ENCODE results near the gene ANO7.

DNA sequence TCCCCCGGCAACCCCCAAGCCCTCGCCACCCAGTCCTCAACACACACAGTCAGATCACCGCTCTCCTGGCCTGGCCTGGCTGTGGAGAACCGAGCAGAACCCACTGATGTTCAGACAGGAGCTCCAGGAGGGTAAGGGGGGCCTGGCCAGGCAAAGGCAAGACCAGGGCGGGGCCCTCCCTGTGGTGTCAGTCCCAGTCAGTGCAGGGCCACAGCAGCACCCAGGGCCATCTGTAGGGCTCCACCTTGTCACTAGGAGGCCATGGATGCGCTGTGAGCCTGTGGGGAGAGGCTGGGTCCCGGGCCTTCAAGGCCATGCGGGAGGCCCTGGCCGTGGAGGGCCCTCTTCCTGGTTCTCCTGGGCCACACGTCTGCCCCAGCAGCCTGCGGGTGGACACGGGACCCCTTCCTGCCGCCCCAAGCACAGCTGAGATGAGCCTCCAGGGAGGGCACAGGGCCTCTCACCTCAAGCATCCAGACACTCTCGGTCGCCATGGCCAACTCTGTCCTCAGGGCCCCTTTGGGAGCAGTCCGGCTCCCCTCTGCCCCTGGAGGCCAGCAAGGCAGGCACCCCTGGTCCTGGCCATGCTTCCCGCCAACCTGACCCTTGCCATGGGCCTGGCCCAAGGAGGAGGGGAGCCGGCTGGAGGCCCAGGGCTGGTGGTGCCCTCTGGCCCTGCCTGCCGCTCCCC is 2.0 kb downstream of the ANO7 start:
- TF ChIP-seq, protein P1, sequence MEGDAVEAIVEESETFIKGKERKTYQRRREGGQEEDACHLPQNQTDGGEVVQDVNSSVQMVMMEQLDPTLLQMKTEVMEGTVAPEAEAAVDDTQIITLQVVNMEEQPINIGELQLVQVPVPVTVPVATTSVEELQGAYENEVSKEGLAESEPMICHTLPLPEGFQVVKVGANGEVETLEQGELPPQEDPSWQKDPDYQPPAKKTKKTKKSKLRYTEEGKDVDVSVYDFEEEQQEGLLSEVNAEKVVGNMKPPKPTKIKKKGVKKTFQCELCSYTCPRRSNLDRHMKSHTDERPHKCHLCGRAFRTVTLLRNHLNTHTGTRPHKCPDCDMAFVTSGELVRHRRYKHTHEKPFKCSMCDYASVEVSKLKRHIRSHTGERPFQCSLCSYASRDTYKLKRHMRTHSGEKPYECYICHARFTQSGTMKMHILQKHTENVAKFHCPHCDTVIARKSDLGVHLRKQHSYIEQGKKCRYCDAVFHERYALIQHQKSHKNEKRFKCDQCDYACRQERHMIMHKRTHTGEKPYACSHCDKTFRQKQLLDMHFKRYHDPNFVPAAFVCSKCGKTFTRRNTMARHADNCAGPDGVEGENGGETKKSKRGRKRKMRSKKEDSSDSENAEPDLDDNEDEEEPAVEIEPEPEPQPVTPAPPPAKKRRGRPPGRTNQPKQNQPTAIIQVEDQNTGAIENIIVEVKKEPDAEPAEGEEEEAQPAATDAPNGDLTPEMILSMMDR (IDR thresholded peaks at IDR 0.05), result no peak
- TF ChIP-seq POLR2A (IDR thresholded peaks at IDR 0.05), result no peak

Measured in sigmoid colon (tissue), 3 donors.